Ectodermal cell (in vitro differentiated cells): ENCODE data around the gene ENTR1.

Experiments used
- H3K27ac ChIP-seq: 2 replicates; pipeline ENCODE4 v1.7.0; 2013; ENCODE audit warnings: mild to moderate bottlenecking, low read depth, low read length; ENCODE audit not compliant: insufficient read depth, poor library complexity, severe bottlenecking
- H3K27me3 ChIP-seq: 2 replicates; pipeline ENCODE4 v1.7.0; 2013; ENCODE audit warnings: mild to moderate bottlenecking, low read length; ENCODE audit not compliant: insufficient read depth, control insufficient read depth, poor library complexity, severe bottlenecking
- H3K36me3 ChIP-seq: one replicate; pipeline ENCODE4 v1.7.0; 2013; ENCODE audit warnings: low read length; ENCODE audit not compliant: control insufficient read depth, insufficient read depth
- H3K4me1 ChIP-seq: one replicate; pipeline ENCODE4 v1.7.0; 2013; ENCODE audit warnings: low read length; ENCODE audit not compliant: control insufficient read depth, insufficient read depth
- H3K4me3 ChIP-seq: 2 replicates; pipeline ENCODE4 v1.7.0; 2013; ENCODE audit warnings: low read depth, low read length, control low read depth; ENCODE audit not compliant: insufficient read depth
- H3K9me3 ChIP-seq: 2 replicates; pipeline ENCODE4 v1.7.0; 2013; ENCODE audit warnings: mild to moderate bottlenecking, low read length, moderate library complexity; ENCODE audit not compliant: control insufficient read depth
- WGBS, 2 experiments: methylation state at CpG; one replicate each; pipeline ENCODE4 v1.1.7; 2013; ENCODE audit warnings: missing lambda C conversion rate in 2 of 2; 5-methylcytosine and 5-hydroxymethylcytosine counted together

The ENTR1 gene

GRCh38 chr9:136386018-136386417 lies 24.4 kb downstream of the ENTR1 start:
- 93 to 97% methylated on average over 13 of the region's 13 CpGs for WGBS, 2 experiments

DNA sequence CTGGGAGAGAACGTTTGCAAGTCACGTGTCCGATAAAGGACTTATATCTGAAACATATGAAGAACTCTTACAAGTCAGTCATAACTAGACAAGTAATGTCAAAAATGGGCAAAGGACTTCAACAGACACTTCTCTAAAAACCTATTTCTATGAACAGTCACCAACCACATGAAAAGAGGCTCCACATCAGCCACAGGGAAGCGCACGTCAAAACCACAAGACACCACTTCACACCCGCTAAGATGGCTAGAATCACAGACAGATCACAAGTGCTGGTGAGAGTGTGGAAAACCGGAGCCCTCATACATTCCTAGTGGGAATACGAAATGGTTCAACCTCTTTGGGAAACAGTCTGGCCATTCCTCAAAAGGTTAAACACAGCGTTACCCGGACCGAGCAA lies 25.4 kb downstream of the ENTR1 start:
- WGBS, 2 experiments: 96 to 97% methylated on average over 11 of the region's 11 CpGs
- Histone ChIP-seq H3K9me3 (no peaks in the 10 kb centered on the region), H3K27ac (no peak overlapping the region), H3K4me1 (no peaks in the 10 kb centered on the region), H3K27me3 (no peaks in the 10 kb centered on the region), H3K4me3 (no peak overlapping the region), H3K36me3 (peaks cover 59% of the 10 kb centered on the region)

More at GRCh38 chr9:136386018-136386417, 24.4 kb downstream of the ENTR1 start:
- Histone ChIP-seq H3K4me1 (no peaks in the 10 kb centered on the region), H3K4me3 (no peak overlapping the region), H3K36me3 (peaks cover 53% of the 10 kb centered on the region), H3K9me3 (no peaks in the 10 kb centered on the region), H3K27me3 (no peaks in the 10 kb centered on the region), H3K27ac (no peak overlapping the region)

DNA sequence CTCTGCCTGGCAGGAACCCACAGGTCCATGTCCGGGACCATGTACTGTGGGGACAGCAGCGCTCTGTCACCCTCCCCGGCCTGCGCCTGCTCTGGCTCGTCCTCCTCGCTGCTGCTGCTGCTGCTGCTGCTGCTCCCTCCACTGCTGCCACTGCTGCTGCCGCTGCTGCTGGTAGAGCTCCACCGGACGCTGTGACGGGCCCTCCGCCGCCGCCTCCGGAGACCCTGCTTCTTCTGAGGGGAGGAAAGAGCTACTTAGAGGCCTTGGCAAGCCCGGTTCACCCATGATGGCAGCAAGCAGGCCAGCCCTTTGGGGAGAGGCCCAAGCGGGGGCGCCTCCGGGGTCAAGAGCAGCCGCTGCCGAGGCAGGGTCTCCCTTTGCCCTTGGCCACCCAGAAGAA lies 27.0 kb downstream of the ENTR1 start:
- WGBS, 2 experiments: 95% methylated on average over 20 of the region's 20 CpGs
- Histone ChIP-seq H3K9me3 (no peaks in the 10 kb centered on the region), H3K4me3 (no peak overlapping the region), H3K27me3 (no peaks in the 10 kb centered on the region), H3K36me3 (peaks cover 44% of the 10 kb centered on the region), H3K4me1 (no peaks in the 10 kb centered on the region), H3K27ac (no peak overlapping the region)

- Histone ChIP-seq H3K9me3 (no peaks in the 10 kb centered on the region), H3K4me1 (no peaks in the 10 kb centered on the region), H3K4me3 (no peak overlapping the region), H3K27me3 (no peaks in the 10 kb centered on the region), H3K36me3 (peaks cover 33% of the 10 kb centered on the region), H3K27ac (no peak overlapping the region)
- 92% methylated on average over 25 of the region's 25 CpGs for WGBS, 2 experiments
These were observed 28.4 kb downstream of the ENTR1 start for GRCh38 chr9:136381966-136382513.

DNA sequence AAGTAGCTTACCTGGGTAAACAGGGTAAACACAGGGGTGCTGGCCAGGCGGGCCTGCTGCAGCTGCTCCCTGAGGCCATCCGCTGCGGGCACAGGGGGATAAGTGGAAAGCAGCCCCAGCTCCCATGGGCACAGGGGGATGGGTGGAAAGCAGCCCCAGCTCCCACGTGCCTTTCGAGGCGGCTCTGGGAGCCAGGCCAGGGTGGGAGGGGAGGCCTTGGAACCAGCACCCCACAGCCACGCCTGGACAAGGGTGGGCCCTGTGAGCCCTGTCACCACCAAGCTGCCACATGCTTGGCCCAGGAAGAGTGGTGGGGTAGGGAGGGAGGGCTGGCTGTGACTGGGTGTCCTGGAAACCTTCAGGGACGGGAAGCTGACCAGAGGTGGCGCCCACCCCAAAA lies 29.1 kb downstream of the ENTR1 start:
- H3K9me3 ChIP-seq: no peaks in the 10 kb centered on the region
- 95% methylated on average over 9 of the region's 9 CpGs for whole genome bisulfite sequencing, 2 experiments
- no peak overlapping the region for H3K27ac ChIP-seq
- H3K36me3 ChIP-seq: peaks cover 31% of the 10 kb centered on the region
- no peaks in the 10 kb centered on the region for H3K4me1 ChIP-seq
- H3K27me3 ChIP-seq: no peaks in the 10 kb centered on the region
- H3K4me3 ChIP-seq: no peak overlapping the region

DNA sequence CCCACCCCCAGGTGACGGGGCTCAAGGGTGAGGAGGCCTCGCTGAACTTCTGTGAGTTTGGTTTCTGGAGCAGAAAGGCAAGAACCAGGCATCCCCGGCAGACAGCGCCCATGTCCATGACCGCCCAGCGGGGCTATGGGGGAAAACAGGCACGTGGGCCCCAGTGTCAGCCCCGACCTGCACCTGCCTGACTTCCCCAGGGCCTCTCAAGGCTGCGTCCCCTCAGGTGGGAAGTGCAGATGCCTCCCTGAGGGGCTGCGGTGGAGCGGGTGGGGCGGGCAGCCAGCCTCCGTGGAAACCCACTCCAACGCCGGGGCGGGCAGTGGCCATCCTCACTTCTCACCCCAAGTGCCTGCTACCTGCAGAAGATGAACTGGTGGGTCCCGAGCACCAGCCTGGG lies 30.0 kb downstream of the ENTR1 start:
- no peak overlapping the region for H3K27ac ChIP-seq
- no peaks in the 10 kb centered on the region for H3K4me1 ChIP-seq
- no peaks in the 10 kb centered on the region for H3K27me3 ChIP-seq
- no peak overlapping the region for H3K4me3 ChIP-seq
- peaks cover 31% of the 10 kb centered on the region for H3K36me3 ChIP-seq
- H3K9me3 ChIP-seq: no peaks in the 10 kb centered on the region
- 96% methylated on average over 17 of the region's 17 CpGs for WGBS, 2 experiments

DNA sequence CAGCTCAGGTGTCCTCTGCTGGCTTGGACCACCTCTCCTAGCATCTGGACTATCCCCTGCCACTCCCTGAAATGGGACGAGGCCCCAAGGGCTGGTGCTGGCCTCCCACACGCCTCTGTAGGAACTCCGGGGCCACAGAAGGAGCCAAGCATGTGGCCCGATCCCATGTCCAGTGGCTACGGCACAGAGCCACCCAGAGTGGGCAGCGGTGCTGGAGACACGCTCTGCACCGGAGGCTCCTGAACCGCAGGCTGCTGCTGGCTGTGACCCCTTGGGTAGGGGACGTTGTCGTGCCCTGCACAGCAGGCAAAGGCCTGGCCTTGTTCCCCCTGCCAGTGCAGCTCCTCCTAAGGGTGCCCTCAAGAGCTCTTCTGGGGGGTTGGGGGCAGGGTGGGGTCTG lies 30.5 kb downstream of the ENTR1 start:
- Histone ChIP-seq H3K36me3 (peaks cover 31% of the 10 kb centered on the region), H3K27ac (no peak overlapping the region), H3K4me3 (no peak overlapping the region), H3K9me3 (no peaks in the 10 kb centered on the region), H3K27me3 (no peaks in the 10 kb centered on the region), H3K4me1 (no peaks in the 10 kb centered on the region)
- 87 to 89% methylated on average over 11 of the region's 11 CpGs for WGBS, 2 experiments

- peaks cover 29% of the 10 kb centered on the region for H3K36me3 ChIP-seq
- no peaks in the 10 kb centered on the region for H3K27me3 ChIP-seq
- H3K27ac ChIP-seq: no peak overlapping the region
- WGBS, 2 experiments: 95 to 96% methylated on average over 11 of the region's 11 CpGs
- H3K4me1 ChIP-seq: no peaks in the 10 kb centered on the region
- no peak overlapping the region for H3K4me3 ChIP-seq
- H3K9me3 ChIP-seq: no peaks in the 10 kb centered on the region
These were observed 31.0 kb downstream of the ENTR1 start for GRCh38 chr9:136379401-136379800.

- H3K9me3 ChIP-seq: no peaks in the 10 kb centered on the region
- peaks cover 25% of the 10 kb centered on the region for H3K36me3 ChIP-seq
- H3K27ac ChIP-seq: no peak overlapping the region
- WGBS, 2 experiments: 95 to 96% methylated on average over 18 of the region's 18 CpGs
- no peaks in the 10 kb centered on the region for H3K4me1 ChIP-seq
- H3K4me3 ChIP-seq: no peak overlapping the region
- no peaks in the 10 kb centered on the region for H3K27me3 ChIP-seq
These were observed 31.5 kb downstream of the ENTR1 start for GRCh38 chr9:136379003-136379287.

DNA sequence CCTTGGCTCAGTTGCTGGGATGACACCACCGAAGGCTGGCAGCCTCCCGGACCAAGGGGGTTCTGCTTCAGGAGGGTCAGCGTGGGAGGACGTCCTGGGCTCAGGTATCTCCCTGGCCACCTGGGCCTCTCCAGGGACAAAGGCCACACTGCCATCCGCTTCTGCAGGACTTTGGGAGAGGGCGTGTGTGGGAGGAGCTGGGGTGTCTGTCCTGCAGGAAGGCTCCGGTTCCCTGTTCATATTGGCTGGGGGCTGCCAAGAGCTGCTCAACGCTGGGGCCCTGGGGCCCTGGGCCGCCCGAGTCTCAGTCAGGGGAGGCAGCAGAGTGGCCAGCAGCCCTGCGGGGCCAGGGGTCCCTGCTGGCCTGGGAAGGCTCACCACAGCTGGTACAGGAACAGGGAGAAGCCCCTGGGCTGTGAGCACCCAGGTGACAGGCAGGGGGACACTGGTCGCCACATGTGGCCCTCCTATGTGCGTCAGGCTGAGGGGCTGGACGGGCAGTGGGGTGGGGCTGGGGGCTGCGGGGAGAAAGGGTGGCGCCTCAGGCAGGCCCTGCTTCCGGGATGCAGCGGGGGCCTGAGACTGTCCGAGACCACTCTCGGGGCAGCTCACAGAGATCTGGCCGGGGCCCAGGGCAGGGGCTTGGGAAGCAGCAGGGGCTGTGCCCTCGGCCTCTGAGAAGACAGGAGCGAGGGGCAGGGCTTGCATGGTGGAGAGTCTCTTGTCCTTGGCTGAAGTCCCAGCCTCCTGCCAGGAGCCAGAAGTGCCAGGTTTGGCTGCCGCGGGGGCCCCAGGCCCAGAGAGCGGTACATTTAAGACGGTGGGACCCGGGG lies 32.0 kb downstream of the ENTR1 start:
- WGBS, 2 experiments: 93% methylated on average over 28 of the region's 28 CpGs

More for the DNA sequence above, 32.0 kb downstream of the ENTR1 start:
- no peak overlapping the region for H3K4me3 ChIP-seq
- no peaks in the 10 kb centered on the region for H3K9me3 ChIP-seq
- no peak overlapping the region for H3K27ac ChIP-seq
- peaks cover 5% of the 10 kb centered on the region for H3K4me1 ChIP-seq
- H3K27me3 ChIP-seq: no peaks in the 10 kb centered on the region
- peaks cover 21% of the 10 kb centered on the region for H3K36me3 ChIP-seq
